Neural crest cell (in vitro differentiated cells): Measurements from ENCODE around the gene ZFR2. TPM values are rescaled to one million over a fixed set of nuclear protein-coding genes. Genes with fewer than 3 reads are reported as not detected.
"Not testable (repeated sequence)": the region's sequence is repeated elsewhere in the genome, so short reads cannot be mapped to it uniquely, and the experiment has no call there.

Source experiments
- DNase-seq: peaks from one replicate; pipeline ENCODE4 v3.0.0; 2021; ENCODE audit warnings: low read depth, mixed read lengths, low spot score
- H3K27ac Mint-ChIP-seq: one replicate; pipeline ENCODE4 v1.8.0; 2021; ENCODE audit warnings: mild to moderate bottlenecking, mixed read lengths; ENCODE audit not compliant: unreplicated experiment
- H3K27me3 Mint-ChIP-seq: 2 replicates; pipeline ENCODE4 v1.8.0; 2021; ENCODE audit warnings: low read depth, mild to moderate bottlenecking, mixed read lengths
- H3K36me3 Mint-ChIP-seq: 2 replicates; pipeline ENCODE4 v1.8.0; 2021; ENCODE audit warnings: low read depth, mild to moderate bottlenecking, mixed read lengths
- H3K4me1 Mint-ChIP-seq: 2 replicates; pipeline ENCODE4 v1.8.0; 2021; ENCODE audit warnings: mixed read lengths
- H3K4me3 Mint-ChIP-seq: one replicate; pipeline ENCODE4 v1.8.0; 2021; ENCODE audit warnings: mild to moderate bottlenecking, mixed read lengths
- H3K9me3 Mint-ChIP-seq: 2 replicates; pipeline ENCODE4 v1.8.0; 2021; ENCODE audit warnings: mixed read lengths
- CTCF ChIP-seq: fragments of 200-600 bp; sonication (generic); conservative IDR thresholded peaks from 2 replicates; pipeline ENCODE4 v1.5.0; 2021; ENCODE audit warnings: antibody characterized with exemption, mild to moderate bottlenecking
- total RNA-seq: library from RNA; stranded (reverse); gene quantifications from 2 replicates; pipeline ENCODE4 v1.2.1, GENCODE V29; 2021

Gene ZFR2
- total RNA-seq, 1 donor from 2014 or later, result 4.2 TPM

- H3K36me3 Mint-ChIP-seq, result peaks cover 3% of the 10 kb centered on the region
Measured at GRCh38 chr19:3761382-3762129, 107.3 kb downstream of the ZFR2 start, which contains the start of gene APBA3. Gene APBA3, minus strand, starts transcription at chr19:3761692. Its CDS starts 1,428 bp downstream, at chr19:3760264.

GRCh38 chr19:3760871-3761361 lies 107.9 kb downstream of the ZFR2 start:
- no peak for TF ChIP-seq CTCF
- DNase-seq, result no peak
- H3K4me1 Mint-ChIP-seq, result peaks cover 20% of the 10 kb centered on the region
- H3K4me3 Mint-ChIP-seq, result peak overlapping the region; percentile 97
- peaks cover 2% of the 10 kb centered on the region for H3K27me3 Mint-ChIP-seq
- H3K27ac Mint-ChIP-seq, result peak overlapping the region; percentile 92
- peaks cover 3% of the 10 kb centered on the region for H3K36me3 Mint-ChIP-seq
- no peaks in the 10 kb centered on the region for H3K9me3 Mint-ChIP-seq

More at GRCh38 chr19:3761382-3762129, 107.3 kb downstream of the ZFR2 start, which contains the start of gene APBA3:
- no peaks in the 10 kb centered on the region for H3K9me3 Mint-ChIP-seq
- H3K27me3 Mint-ChIP-seq, result peaks cover 2% of the 10 kb centered on the region
- peak within 1 kb of the TSS; percentile 100 for H3K4me3 Mint-ChIP-seq
- TF ChIP-seq CTCF, result peak; percentile 64
- H3K27ac Mint-ChIP-seq, result peak within 1 kb of the TSS; percentile 100
- H3K4me1 Mint-ChIP-seq, result peaks cover 20% of the 10 kb centered on the region
- peak; percentile 96 for DNase-seq

GRCh38 chr19:3759482-3760254 lies 109.2 kb downstream of the ZFR2 start:
- no peak for DNase-seq
- TF ChIP-seq CTCF, result no peak
- Mint-ChIP-seq H3K4me3 (peak overlapping the region; percentile 97), H3K4me1 (peaks cover 20% of the 10 kb centered on the region), H3K27ac (no peak overlapping the region), H3K36me3 (peaks cover 5% of the 10 kb centered on the region), H3K9me3 (no peaks in the 10 kb centered on the region), H3K27me3 (peaks cover 2% of the 10 kb centered on the region)

DNA sequence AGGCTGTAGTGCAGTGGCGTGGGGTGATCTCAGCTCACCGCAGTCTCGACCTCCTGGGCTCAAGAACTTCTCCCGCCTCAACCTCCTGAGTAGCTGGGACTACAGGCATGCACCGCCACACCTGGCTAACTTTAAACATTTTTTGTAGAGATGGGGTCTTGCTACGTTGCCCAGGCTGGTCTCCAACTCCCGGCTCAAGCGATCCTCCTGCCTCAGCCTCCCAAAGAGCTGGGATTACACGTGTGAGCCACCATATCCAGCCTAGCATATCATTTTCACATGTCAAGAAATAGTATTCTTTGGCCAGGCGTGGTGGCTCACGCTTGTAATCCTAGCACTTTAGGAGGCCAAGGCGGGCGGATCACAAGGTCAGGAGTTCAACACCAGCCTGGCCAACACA lies 110.5 kb downstream of the ZFR2 start:
- not testable (repeated sequence) for H3K27me3 Mint-ChIP-seq, H3K9me3 Mint-ChIP-seq, H3K4me3 Mint-ChIP-seq, DNase-seq, H3K36me3 Mint-ChIP-seq, H3K27ac Mint-ChIP-seq
- H3K4me1 Mint-ChIP-seq, result peaks cover 20% of the 10 kb centered on the region

GRCh38 chr19:3757705-3758104 lies 111.1 kb downstream of the ZFR2 start:
- not testable (repeated sequence) for DNase-seq, H3K4me3 Mint-ChIP-seq, H3K27ac Mint-ChIP-seq, H3K9me3 Mint-ChIP-seq, H3K27me3 Mint-ChIP-seq, H3K36me3 Mint-ChIP-seq
- peaks cover 14% of the 10 kb centered on the region for H3K4me1 Mint-ChIP-seq

Other genes starting within 250 kb of the ZFR2 start
- gene CACTIN, start 242.2 kb downstream of the ZFR2 start, total RNA-seq, result 33.5 and 36.3 TPM in 2 replicates
- 39.5 and 40.1 TPM in 2 replicates for gene PIP5K1C, start 168.6 kb downstream of the ZFR2 start, total RNA-seq
- not detected in 2 replicates for gene TJP3, start 160.7 kb downstream of the ZFR2 start, total RNA-seq
- 22.8 and 24.5 TPM in 2 replicates for gene APBA3, start 107.3 kb downstream of the ZFR2 start, total RNA-seq
- 41.7 and 41.9 TPM in 2 replicates for gene MRPL54, start 106.4 kb downstream of the ZFR2 start, total RNA-seq
- not detected in 2 replicates for gene RAX2, start 96.8 kb downstream of the ZFR2 start, total RNA-seq
- not detected in 2 replicates for gene MATK, start 82.7 kb downstream of the ZFR2 start, total RNA-seq
- 14.2 and 16.1 TPM in 2 replicates for gene ATCAY, start 11.6 kb upstream of the ZFR2 start, total RNA-seq
- gene NMRK2, start 64.0 kb upstream of the ZFR2 start, total RNA-seq, result not detected in 2 replicates
- 61.8 and 63.1 TPM in 2 replicates for gene DAPK3, start 102.1 kb upstream of the ZFR2 start, total RNA-seq
- 2,663 and 2,725 TPM in 2 replicates for gene EEF2, start 116.4 kb upstream of the ZFR2 start, total RNA-seq
- 49.6 and 58.8 TPM in 2 replicates for gene PIAS4, start 138.7 kb upstream of the ZFR2 start, total RNA-seq
- gene ZBTB7A, start 197.9 kb upstream of the ZFR2 start, total RNA-seq, result 15.2 and 15.7 TPM in 2 replicates